ENCODE results near the gene JMJD8.

The JMJD8 gene

DNA sequence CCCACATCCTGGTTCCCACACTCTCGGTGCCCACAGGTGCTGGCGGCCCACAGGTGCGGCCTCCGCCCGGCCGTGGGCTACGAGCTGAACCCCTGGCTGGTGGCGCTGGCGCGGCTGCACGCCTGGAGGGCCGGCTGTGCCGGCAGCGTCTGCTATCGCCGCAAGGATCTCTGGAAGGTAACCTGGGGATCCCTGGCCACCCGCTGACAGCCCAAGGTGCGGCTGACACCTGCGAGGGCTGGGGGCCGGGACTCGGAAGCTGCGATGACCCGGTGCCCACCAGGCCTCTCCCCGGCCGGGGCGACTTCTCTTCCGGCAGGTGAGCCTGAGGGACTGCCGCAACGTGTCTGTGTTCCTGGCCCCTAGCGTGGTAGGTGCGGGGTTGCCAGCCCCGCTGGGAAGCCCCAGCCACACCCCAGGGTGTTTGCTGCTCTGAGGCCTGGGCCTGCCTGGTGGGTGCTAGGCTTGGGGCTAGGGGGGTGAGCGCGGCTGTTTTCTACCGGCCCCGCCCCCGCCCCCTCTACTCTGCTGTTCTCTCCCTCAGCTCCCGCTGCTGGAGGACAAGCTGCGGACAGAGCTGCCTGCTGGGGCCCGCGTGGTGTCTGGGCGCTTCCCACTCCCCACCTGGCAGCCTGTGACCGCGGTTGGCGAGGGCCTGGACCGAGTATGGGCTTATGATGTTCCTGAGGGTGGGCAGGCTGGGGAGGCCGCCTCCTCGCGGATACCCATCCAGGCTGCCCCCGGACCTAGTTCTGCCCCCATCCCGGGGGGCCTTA lies 37.8 kb upstream of the JMJD8 start:
- no peak for DNase-seq

DNA sequence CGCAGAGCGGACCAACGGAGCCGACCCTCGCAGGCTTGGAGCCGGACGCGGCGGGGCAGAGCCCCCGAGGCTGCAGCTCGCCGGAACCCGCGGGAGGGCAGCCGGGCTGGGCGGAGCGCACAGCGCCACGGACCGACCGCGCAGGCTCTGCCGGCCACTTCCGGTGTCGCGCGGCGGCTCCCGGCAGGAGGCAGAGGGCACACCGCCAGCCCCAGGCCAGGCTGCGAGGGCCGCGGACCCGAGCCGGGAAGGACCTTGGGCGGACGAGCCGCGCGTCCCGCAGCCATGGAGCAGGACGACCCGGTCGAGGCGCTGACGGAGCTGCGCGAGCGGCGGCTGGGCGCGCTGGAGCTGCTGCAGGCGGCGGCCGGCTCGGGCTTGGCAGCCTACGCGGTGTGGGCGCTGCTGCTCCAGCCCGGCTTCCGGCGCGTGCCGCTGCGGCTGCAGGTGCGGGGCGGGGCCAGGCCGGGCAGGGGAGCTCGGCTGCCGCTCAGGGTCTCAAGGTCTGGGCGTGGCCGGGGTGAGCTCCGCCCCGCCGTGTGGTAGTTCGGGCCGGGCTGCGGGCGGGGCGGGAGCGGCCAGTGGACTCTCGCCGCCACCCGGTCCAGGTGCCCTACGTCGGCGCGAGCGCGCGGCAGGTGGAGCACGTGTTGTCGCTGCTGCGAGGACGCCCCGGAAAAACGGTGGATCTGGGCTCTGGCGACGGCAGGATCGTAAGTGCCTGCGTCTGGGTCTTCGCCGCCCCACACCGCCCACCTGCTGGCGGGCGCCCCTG lies 37.0 kb upstream of the JMJD8 start, which contains the start of gene ANTKMT:
Gene ANTKMT (plus strand): TSS at position 157 of the 775 bp plus-strand sequence. CDS start 129 bp downstream, at position 286.
- DNase-seq, result peak; percentile 94

GRCh38 chr16:720447-720989 lies 36.4 kb upstream of the JMJD8 start:
- peak; percentile 93 for DNase-seq

DNA sequence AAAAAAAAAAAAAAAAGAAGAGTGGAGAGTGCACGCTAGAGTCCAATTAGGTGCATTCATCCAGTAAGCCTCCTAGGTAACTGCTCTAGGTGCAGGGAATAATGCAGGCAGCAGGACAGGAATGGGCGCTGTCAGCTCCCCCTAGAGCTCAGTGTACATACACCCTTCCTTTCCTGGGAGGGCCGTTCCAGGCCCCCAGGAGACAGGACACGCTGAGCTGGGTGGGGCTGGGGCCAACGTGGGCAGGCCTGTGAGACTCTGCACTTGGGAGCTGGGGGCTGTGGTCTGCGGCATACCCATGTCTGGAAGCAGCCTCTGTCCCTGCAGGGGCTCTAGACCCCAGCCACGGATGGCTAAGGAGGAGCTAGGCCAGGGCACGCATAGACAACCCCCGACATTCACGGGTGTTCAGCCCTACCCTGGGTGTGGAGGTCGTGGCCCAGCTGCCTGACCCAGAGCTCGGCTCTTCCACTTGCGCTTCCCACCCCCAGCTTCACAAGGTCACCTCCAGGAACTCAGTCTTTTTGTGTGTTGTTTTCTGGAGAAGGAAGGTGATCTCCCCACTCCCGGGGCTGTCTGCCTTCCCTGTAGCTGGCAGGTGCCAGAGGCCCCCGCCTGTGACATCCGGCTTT lies 35.8 kb upstream of the JMJD8 start:
- peak; percentile 90 for DNase-seq

DNA sequence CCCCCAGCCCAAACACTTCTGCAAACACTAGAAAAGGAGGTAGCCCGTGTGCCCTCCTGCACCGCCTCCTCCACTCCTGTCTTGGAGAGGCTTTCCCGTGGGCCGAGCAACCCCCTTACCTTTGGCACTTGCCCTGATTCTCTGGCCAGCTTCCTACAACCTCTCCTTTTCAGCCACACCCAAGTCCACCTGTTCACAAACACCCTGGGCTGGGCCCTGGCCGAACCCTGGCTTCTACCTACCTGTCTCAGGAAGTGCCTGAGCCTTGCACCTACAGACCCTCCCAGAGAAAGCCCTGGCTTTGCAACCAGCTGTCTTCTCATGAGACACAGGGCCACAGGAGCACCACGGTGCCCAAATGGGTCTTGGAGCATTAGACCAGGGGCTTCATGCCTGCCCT lies 34.8 kb upstream of the JMJD8 start:
- no peak for DNase-seq

DNA sequence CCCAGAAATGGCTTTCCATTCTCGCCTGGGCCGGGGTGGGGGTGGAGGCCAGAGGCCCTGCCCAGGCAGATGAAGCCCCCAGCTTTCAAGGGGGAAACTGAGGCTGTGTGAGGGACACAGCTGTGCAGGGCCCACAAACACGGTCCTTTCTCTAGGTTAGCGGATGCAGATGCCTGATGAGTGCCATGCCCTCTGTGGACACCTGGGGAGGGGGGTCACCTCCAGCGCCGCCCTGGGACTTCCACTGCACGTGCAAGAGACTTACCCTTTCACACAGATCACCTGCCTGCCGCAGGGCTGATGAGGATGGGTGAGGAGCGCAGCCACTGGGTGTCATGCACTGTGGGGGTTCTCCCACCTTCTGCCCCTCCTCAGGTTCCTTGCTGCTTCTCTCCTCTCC lies 34.3 kb upstream of the JMJD8 start:
- DNase-seq, result no peak

DNA sequence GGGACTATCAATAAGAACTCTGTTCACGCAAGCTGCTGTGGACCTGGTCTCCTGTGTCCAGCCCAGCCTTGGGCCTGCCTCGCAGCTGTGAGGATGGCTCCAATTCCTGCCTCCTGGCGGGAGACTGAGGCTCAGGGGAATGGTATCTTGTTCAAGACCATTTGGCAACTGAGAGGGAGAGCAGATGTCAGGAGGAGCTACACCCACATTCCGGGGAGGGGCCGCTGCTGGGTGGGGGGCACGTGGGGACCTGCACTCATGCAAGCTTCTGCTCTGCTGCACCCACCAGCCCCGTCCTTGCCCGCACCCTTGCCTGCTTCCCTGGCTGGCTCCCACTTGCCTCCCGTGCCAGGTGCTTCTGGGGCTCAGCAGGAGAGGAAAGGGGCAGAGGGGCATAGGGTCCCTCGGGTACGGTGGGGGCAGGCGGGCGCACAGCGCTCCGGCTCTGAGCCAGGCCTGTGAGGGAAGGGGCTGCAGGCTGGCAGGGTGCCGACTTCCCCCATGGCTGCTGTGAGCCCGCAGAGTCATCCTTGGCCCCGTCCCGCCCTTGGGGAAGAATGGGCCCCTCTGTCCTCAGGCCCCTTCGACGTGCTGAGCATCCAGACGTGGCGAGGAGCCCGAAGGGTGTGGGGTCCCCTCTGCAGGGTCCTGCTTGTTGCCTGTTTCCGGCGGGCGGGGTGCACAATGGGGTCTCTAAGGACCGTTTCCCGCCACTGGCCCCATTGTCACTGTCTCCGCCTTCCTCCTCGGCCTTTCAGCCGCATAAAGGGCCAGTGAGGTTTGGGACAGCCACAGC lies 33.5 kb upstream of the JMJD8 start:
- no peak for DNase-seq

DNA sequence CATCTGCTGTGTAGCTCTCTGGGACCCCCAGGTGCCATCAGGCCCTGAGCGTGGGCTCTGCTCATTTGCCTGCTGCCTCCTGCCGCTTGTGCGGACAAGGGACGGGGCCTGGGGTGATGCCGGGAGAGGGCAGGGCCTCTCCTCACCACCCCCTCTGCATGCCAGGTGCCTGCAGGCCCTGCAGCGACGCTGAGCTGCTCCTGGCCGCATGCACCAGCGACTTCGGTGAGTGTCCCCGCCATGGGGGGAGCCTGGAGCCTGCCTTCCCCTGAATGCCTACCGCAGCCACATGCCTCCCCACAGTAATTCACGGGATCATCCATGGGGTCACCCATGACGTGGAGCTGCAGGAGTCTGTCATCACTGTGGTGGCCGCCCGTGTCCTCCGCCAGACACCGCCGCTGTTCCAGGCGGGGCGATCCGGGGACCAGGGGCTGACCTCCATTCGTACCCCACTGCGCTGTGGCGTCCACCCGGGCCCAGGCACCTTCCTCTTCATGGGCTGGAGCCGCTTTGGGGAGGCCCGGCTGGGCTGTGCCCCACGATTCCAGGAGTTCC lies 32.7 kb upstream of the JMJD8 start:
- DNase-seq, result no peak

DNA sequence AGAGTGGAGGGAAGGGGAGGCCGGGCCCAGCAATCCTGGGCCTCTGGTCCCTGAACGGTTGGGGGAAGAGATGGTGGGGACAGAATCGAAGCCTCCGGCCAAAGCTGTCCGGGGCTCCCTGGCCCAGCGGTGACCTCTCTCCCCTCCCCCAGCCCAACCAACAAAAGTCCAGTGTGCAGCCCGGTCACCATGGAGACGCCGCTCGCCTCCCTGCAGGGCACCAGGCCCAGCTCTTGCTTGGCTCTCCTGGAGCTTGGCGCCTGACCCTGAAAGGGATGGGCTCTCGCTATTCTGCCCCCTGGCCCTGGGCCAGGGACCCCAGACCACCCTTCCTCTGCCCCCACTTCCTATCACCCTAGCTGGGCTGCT lies 32.0 kb upstream of the JMJD8 start:
- peak; percentile 77 for DNase-seq

- DNase-seq, result peak; percentile 47
These were observed 31.5 kb upstream of the JMJD8 start for GRCh38 chr16:715477-716199.

DNA sequence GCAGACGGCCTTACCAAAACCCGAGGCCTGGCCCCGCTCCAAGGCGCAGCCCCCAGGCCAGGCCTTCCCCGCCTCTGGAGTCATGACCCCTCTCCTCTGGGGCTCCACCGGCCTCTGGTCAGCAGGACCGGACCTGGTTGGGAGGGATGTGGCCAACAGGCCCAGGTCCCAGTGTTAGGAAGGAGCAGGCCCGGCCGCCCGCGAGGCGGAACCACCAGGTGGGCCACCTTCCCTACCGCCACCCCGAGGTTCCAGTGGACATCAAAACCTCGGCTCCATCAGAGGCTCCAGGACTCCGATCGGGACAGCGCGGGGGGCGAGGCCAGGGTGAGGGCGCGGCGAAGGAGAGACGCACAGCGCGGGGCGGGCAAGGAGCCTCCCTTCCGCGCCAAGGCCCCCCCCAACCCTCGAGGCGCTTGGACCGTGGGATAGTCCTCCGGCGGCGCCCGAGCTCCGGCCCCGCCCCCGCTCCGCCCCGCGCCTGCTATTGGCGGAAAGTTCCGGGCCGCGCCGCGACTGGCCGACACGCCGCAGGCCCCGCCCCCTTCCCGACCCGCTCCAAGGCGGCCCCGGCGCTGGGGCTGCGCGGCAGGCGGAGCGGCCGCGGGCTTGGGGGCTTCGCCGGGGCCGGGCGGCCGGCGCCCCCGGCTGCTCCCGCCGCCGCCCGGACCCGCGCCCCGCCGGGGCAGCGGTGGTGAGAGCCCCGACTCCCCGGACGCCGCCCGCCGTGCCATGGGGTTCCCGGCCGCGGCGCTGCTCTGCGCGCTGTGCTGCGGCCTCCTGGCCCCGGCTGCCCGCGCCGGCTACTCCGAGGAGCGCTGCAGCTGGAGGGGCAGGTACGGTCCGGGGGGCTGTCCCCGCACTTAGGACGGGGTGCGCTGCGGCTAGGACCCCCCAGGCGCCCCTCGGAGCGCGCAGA lies 30.7 kb upstream of the JMJD8 start, which contains the start of gene METRN:
Gene METRN (plus strand): TSS at position 561 of the 919 bp plus-strand sequence. CDS start 172 bp downstream, at position 733.
- peak; percentile 87 for DNase-seq

DNA sequence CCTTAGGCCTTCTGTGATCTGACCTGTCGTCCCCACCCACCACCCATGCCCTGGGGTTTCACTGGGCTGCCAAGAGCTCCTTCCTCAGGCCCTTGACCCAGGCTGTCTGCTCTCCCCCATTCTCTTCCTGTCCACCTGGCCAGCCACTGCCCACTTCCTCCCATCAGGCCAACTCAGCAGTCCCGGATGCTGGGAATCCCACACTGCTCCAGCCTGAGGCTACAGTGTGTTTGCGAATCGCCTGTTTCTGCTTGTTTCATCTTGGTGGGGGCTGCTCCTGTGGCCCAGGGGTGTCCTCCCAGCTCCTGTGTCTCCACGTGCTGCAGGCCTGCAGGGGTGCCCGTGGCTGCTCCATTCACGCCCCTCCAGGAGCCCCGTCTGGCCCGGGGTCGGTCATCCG lies 29.9 kb upstream of the JMJD8 start:
- no peak for DNase-seq

- peak; percentile 61 for DNase-seq
These were observed 28.7 kb upstream of the JMJD8 start for GRCh38 chr16:712740-713250.

GRCh38 chr16:711548-712320 lies 27.6 kb upstream of the JMJD8 start:
- DNase-seq, result peak; percentile 76

GRCh38 chr16:711084-711483 lies 26.9 kb upstream of the JMJD8 start:
- DNase-seq, result no peak

DNA sequence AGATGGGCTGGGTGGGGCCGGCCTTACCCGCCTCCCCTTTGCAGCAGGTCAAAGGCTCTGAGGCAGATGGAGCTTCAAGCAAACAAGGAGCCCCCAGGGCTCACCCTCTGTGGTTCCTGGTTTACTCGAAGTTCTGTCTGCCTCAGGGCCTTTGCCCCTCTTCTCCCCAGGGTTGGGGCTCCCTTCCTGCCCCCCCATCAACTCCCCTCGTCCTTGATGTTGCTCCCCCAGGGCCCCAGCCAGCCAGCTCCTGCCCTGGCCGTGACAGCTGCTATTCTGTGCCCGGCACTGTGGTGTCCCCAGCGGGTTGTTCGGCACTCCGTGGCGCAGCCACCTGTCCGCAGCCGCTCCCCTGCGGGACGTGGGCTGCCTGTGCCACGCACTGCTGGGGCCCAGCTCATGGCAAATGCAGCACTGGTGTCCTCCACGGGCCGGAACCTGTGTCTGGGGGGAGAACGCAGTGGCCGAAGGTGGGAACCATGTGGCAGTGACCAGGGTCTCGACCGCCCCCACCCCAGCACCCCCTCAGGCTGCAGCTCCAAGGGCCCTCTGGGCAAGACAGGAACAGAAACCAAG lies 26.5 kb upstream of the JMJD8 start:
- DNase-seq, result peak; percentile 48

DNA sequence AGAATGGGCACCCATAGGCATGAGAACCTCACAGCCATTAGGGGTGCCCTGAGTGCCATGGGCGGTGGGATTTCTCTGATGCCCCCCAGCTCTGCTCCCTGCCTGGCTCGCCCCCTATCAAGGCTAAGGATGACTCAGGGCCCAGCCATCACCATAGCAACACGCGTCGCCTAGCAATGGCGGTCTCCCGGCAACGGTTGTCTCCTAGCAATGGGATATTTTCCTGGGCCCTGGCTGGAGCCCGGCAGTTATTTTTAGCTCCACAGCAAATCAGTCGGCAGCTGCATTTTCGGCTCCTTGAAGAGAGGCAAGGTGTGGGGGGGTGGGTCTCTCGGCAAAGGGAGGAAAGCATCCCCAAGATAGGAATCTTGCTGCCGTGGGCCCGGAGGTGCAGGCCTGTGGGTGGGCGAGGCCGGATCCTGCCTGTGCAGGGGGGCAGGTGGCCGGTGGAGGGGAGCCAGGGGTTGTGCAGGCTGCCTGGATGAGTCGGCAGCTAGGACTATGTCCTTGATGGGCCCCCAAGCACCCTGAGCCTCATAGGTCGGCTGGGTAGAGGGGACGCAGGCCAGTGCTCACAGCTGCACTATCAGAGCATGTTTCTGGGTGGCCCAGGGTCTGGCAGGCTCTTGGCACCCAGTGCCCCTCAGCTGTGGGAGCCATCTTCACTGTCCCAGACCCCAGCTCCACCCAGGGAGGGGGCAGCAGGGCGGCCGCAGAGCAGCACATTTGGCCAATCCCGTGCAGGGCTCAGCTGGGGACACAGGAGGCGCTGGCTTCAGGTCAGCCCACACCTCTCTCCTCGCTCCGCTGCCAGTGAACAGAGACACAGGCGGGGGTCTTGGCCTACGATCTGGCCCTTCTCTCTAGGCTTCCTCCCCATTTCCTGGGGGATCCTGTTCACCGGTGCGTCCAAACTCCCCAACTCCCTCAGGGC lies 25.7 kb upstream of the JMJD8 start:
- peak; percentile 95 for DNase-seq

DNA sequence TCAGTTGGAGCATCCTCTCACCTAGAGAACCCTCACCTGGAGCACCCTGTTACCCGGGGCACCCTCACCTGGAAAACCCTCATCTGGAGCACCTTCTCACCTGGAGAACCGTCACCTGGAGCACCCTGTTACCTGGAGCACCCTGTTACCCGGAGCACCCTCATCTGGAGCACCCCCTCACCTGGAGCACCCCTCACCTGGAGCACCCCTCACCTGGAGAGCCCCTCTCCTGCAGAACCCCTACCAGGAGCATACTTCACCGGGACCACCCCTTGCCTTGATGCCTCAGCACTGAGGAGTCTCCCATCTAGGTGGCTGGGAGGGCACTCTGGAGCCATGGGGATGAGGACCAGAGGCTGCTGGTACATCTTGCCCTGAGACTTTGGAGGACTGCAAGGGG lies 24.8 kb upstream of the JMJD8 start:
- DNase-seq, result no peak
